Measurements from ENCODE around the gene NOP14. TPM values are rescaled to one million over a fixed set of nuclear protein-coding genes. Genes with fewer than 3 reads are reported as not detected.

NOP14 gene
- total and polyA plus RNA-seq, 7 donors: 24.7 to 48.1 (median 44.4) TPM

GRCh38 chr4:2906218-2906617 lies 57.0 kb downstream of the NOP14 start:
- Histone ChIP-seq H3K4me1 (no peaks in the 10 kb centered on the region), H3K27ac (no peak overlapping the region), H3K4me3 (no peak overlapping the region), H3K9me3 (no peaks in the 10 kb centered on the region), H3K36me3 (ENCODE audit: insufficient read depth in 1 of 2, low read depth in 1 of 2) (peaks cover 14 to 100% of the 10 kb centered on the region in 2 donors), H3K27me3 (ENCODE audit: insufficient read depth in 3 of 3, low read length in 2 of 3) (no peaks in the 10 kb centered on the region)
- DNase-seq (no peak), ATAC-seq (no peak)
- no peak for TF ChIP-seq CTCF (IDR thresholded peaks at IDR 0.05)
- intact Hi-C loops (cut with DNase I): no loop called here
- WGBS, 3 donors: 84 to 91% (median 87%) methylated on average over 8 of the region's 8 CpGs

DNA sequence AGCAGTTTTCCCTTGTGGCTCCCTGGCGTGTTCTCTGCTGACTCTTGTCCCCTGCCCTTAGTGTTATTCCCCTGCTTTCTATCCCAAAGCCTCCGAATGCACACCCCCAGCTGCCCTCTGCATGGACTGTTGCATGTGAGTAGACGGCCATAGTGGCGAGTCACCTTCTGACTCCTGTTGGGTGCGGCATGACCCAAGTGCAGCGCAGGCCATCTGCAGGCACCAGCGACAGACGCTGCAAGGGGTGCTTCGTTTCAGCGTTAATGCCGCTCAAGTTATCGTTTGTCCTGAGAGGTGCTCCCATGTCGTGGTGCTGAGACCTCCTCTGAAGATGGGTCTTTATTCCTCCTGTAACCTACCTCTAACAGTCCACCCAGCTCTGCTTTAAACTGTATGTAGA lies 57.7 kb downstream of the NOP14 start:
- Histone ChIP-seq H3K27me3 (ENCODE audit: insufficient read depth in 3 of 3, low read length in 2 of 3) (no peaks in the 10 kb centered on the region), H3K9me3 (no peaks in the 10 kb centered on the region), H3K27ac (no peak overlapping the region), H3K4me3 (no peak overlapping the region), H3K36me3 (ENCODE audit: insufficient read depth in 1 of 2, low read depth in 1 of 2) (peaks cover 14 to 100% of the 10 kb centered on the region in 2 donors), H3K4me1 (no peaks in the 10 kb centered on the region)
- ATAC-seq (no peak), DNase-seq (no peak)
- intact Hi-C loops (cut with DNase I): no loop called here
- no peak for TF ChIP-seq CTCF (IDR thresholded peaks at IDR 0.05)
- 90 to 95% (median 91%) methylated on average over 13 of the region's 13 CpGs for WGBS, 3 donors

DNA sequence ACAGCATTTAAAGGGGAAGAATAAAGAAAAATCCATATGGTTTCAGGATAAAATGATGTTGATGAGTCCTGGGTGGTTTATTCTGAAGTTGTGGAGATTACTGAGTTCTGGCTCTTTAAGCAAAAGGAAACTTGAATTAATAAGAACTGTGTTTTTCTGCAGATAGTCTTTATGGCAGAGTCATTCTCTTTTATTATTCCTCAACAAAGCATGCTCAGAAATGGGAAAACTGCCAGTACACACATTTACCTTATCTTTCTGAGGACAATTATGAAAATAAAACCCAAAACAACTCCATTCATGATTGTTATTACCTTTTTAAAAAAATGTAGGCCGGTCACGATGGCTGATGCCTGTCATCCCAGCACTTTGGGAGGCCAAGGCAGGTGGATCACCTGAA lies 61.1 kb downstream of the NOP14 start:
- H3K4me1 ChIP-seq: no peaks in the 10 kb centered on the region
- intact Hi-C loops (cut with DNase I): no loop called here
- H3K27me3 ChIP-seq (ENCODE audit: insufficient read depth in 3 of 3, low read length in 2 of 3): no peaks in the 10 kb centered on the region
- no peak overlapping the region for H3K27ac ChIP-seq
- peaks cover 10 to 100% of the 10 kb centered on the region in 2 donors for H3K36me3 ChIP-seq (ENCODE audit: insufficient read depth in 1 of 2, low read depth in 1 of 2)
- ATAC-seq: no peak
- no peak for DNase-seq
- H3K9me3 ChIP-seq: no peaks in the 10 kb centered on the region
- no peak for TF ChIP-seq CTCF (IDR thresholded peaks at IDR 0.05)
- 92 to 97% (median 95%) methylated on average over 2 of the region's 2 CpGs for WGBS, 3 donors
- H3K4me3 ChIP-seq: no peak overlapping the region

GRCh38 chr4:2901186-2901585 lies 62.0 kb downstream of the NOP14 start:
- DNase-seq (no peak), ATAC-seq (no peak)
- no peak overlapping the region for H3K27ac ChIP-seq
- TF ChIP-seq CTCF (IDR thresholded peaks at IDR 0.05): no peak
- 87 to 94% (median 91%) methylated on average over 3 of the region's 3 CpGs for WGBS, 3 donors
- no peaks in the 10 kb centered on the region for H3K9me3 ChIP-seq
- intact Hi-C loops (cut with DNase I): no loop called here
- H3K4me1 ChIP-seq: no peaks in the 10 kb centered on the region
- H3K4me3 ChIP-seq: no peak overlapping the region
- no peaks in the 10 kb centered on the region for H3K27me3 ChIP-seq (ENCODE audit: insufficient read depth in 3 of 3, low read length in 2 of 3)
- H3K36me3 ChIP-seq (ENCODE audit: insufficient read depth in 1 of 2, low read depth in 1 of 2): peaks cover 10 to 100% of the 10 kb centered on the region in 2 donors

DNA sequence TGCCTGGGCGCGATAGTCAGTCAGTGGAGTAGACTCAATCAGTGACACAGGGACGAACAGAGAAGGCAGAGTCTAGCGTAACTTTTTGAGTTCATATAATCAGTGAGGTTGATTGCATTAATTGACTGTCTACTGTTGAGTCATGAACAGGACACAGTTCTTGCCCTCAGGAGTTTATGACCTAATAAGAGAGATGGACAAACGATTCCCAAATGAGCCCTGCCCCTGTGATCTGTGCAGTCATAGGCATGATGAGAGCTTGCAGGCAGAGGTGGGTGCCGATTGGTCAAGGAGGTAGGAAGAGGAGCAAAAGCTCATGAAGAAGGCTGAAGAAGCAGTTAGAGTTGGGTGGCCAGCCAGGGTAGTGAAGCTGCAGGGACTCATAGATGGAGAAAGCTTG lies 62.5 kb downstream of the NOP14 start:
- DNase-seq: no peak
- Histone ChIP-seq H3K27ac (no peak overlapping the region), H3K4me3 (no peak overlapping the region), H3K9me3 (no peaks in the 10 kb centered on the region), H3K36me3 (ENCODE audit: insufficient read depth in 1 of 2, low read depth in 1 of 2) (peaks cover 9 to 100% of the 10 kb centered on the region in 2 donors), H3K27me3 (ENCODE audit: insufficient read depth in 3 of 3, low read length in 2 of 3) (no peaks in the 10 kb centered on the region), H3K4me1 (no peaks in the 10 kb centered on the region)
- no peak for TF ChIP-seq CTCF (IDR thresholded peaks at IDR 0.05)
- ATAC-seq: no peak
- intact Hi-C loops (cut with DNase I): no loop called here
- WGBS, 3 donors: 92 to 96% (median 95%) methylated on average over 6 of the region's 6 CpGs

Measured in psoas muscle (tissue), 8 donors.